ENCODE data around the gene OTOGL.

GRCh38 chr12:80053051-80053790, 46.1 kb upstream of the OTOGL start:
- TF ChIP-seq CREB5 (CRISPR knock-in tag; IDR thresholded peaks at IDR 0.05; ENCODE audit: low read depth) (no peak), ARNTL (CRISPR knock-in tag; IDR thresholded peaks at IDR 0.05; ENCODE audit: borderline replicate concordance, low read depth) (no peak), ZFP30 (CRISPR knock-in tag; IDR thresholded peaks at IDR 0.05) (no peak), RARB (CRISPR knock-in tag; IDR thresholded peaks at IDR 0.05) (no peak)
